Type B pancreatic cell (in vitro differentiated cells): ENCODE results near the gene DCST2. TPM values are rescaled to one million over a fixed set of nuclear protein-coding genes. Genes with fewer than 3 reads are reported as not detected.

Experiments used
- DNase-seq: peaks from one replicate; pipeline ENCODE4 v3.0.0; 2021; ENCODE audit warnings: mixed read lengths; ENCODE audit not compliant: unreplicated experiment; ENCODE audit errors: extremely low spot score
- H3K27ac Mint-ChIP-seq: 2 replicates; pipeline ENCODE4 v1.8.0; 2021; ENCODE audit warnings: mild to moderate bottlenecking, mixed read lengths
- H3K27me3 Mint-ChIP-seq: 2 replicates; pipeline ENCODE4 v1.8.0; 2021; ENCODE audit warnings: mixed read lengths
- H3K36me3 Mint-ChIP-seq: 2 replicates; pipeline ENCODE4 v1.8.0; 2021; ENCODE audit warnings: mixed read lengths
- H3K4me1 Mint-ChIP-seq: one replicate; pipeline ENCODE4 v1.8.0; 2021; ENCODE audit warnings: mixed read lengths; ENCODE audit not compliant: unreplicated experiment
- H3K4me3 Mint-ChIP-seq: 2 replicates; pipeline ENCODE4 v1.8.0; 2021; ENCODE audit warnings: mild to moderate bottlenecking, mixed read lengths
- H3K9me3 Mint-ChIP-seq: 2 replicates; pipeline ENCODE4 v1.8.0; 2021; ENCODE audit warnings: mixed read lengths
- total RNA-seq: library from RNA; stranded (reverse); gene quantifications from 2 replicates; pipeline ENCODE4 v1.2.1, GENCODE V29; 2021; ENCODE audit warnings: low replicate concordance
- TF ChIP-seq, protein P1 (sequence below): fragments of 200-600 bp; sonication (generic); conservative IDR thresholded peaks from 2 replicates; pipeline ENCODE4 v1.5.0; 2021; ENCODE audit warnings: antibody characterized with exemption, mild to moderate bottlenecking

The DCST2 gene
- total RNA-seq, 1 donor from 2014 or later, result 2.4 TPM

GRCh38 chr1:155049651-155050559 lies 16.3 kb upstream of the DCST2 start:
- Mint-ChIP-seq H3K27ac (peak overlapping the region; percentile 91), H3K36me3 (no peaks in the 10 kb centered on the region), H3K4me1 (peaks cover 26% of the 10 kb centered on the region)

GRCh38 chr1:155048449-155049334 lies 15.1 kb upstream of the DCST2 start:
- Mint-ChIP-seq H3K36me3 (no peaks in the 10 kb centered on the region), H3K27ac (peak overlapping the region; percentile 91), H3K9me3 (no peaks in the 10 kb centered on the region), H3K27me3 (no peaks in the 10 kb centered on the region), H3K4me1 (peaks cover 34% of the 10 kb centered on the region), H3K4me3 (peak overlapping the region; percentile 41)
- DNase-seq, result no peak
- TF ChIP-seq, protein P1, sequence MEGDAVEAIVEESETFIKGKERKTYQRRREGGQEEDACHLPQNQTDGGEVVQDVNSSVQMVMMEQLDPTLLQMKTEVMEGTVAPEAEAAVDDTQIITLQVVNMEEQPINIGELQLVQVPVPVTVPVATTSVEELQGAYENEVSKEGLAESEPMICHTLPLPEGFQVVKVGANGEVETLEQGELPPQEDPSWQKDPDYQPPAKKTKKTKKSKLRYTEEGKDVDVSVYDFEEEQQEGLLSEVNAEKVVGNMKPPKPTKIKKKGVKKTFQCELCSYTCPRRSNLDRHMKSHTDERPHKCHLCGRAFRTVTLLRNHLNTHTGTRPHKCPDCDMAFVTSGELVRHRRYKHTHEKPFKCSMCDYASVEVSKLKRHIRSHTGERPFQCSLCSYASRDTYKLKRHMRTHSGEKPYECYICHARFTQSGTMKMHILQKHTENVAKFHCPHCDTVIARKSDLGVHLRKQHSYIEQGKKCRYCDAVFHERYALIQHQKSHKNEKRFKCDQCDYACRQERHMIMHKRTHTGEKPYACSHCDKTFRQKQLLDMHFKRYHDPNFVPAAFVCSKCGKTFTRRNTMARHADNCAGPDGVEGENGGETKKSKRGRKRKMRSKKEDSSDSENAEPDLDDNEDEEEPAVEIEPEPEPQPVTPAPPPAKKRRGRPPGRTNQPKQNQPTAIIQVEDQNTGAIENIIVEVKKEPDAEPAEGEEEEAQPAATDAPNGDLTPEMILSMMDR, result no peak

More at GRCh38 chr1:155049651-155050559, 16.3 kb upstream of the DCST2 start:
- no peaks in the 10 kb centered on the region for H3K27me3 Mint-ChIP-seq
- TF ChIP-seq, protein P1, result no peak
- no peaks in the 10 kb centered on the region for H3K9me3 Mint-ChIP-seq
- H3K4me3 Mint-ChIP-seq, result peak overlapping the region; percentile 93
- DNase-seq, result no peak

GRCh38 chr1:155044812-155045657 lies 11.5 kb upstream of the DCST2 start:
- TF ChIP-seq, protein P1, result peak; percentile 77
- peaks cover 7% of the 10 kb centered on the region for H3K27me3 Mint-ChIP-seq
- peaks cover 25% of the 10 kb centered on the region for H3K4me1 Mint-ChIP-seq
- no peaks in the 10 kb centered on the region for H3K36me3 Mint-ChIP-seq
- H3K27ac Mint-ChIP-seq, result peak overlapping the region; percentile 81
- H3K9me3 Mint-ChIP-seq, result no peaks in the 10 kb centered on the region
- no peak for DNase-seq
- peak overlapping the region; percentile 13 for H3K4me3 Mint-ChIP-seq

GRCh38 chr1:155044365-155044764 lies 10.8 kb upstream of the DCST2 start:
- no peak overlapping the region for H3K4me3 Mint-ChIP-seq
- H3K9me3 Mint-ChIP-seq, result no peaks in the 10 kb centered on the region
- peak overlapping the region; percentile 81 for H3K27ac Mint-ChIP-seq
- H3K4me1 Mint-ChIP-seq, result peaks cover 18% of the 10 kb centered on the region
- H3K36me3 Mint-ChIP-seq, result no peaks in the 10 kb centered on the region
- TF ChIP-seq, protein P1, result no peak
- no peak for DNase-seq
- H3K27me3 Mint-ChIP-seq, result peaks cover 7% of the 10 kb centered on the region

- no peak for DNase-seq
- Mint-ChIP-seq H3K27me3 (peaks cover 7% of the 10 kb centered on the region), H3K9me3 (no peaks in the 10 kb centered on the region), H3K4me1 (peaks cover 14% of the 10 kb centered on the region), H3K27ac (peak overlapping the region; percentile 19), H3K36me3 (no peaks in the 10 kb centered on the region), H3K4me3 (no peak overlapping the region)
- TF ChIP-seq, protein P1, result no peak
Measured at GRCh38 chr1:155043793-155044192, 10.2 kb upstream of the DCST2 start.
